GM21423 (cell line): Measurements from ENCODE around the gene PSME1.

Source experiments
- ATAC-seq: cut with Tn5 transposase; IDR thresholded peaks from one replicate; pipeline ENCODE4 v1.9.1; 2021; ENCODE audit warnings: mild to moderate bottlenecking, moderate library complexity; ENCODE audit not compliant: unreplicated experiment

PSME1 gene

DNA sequence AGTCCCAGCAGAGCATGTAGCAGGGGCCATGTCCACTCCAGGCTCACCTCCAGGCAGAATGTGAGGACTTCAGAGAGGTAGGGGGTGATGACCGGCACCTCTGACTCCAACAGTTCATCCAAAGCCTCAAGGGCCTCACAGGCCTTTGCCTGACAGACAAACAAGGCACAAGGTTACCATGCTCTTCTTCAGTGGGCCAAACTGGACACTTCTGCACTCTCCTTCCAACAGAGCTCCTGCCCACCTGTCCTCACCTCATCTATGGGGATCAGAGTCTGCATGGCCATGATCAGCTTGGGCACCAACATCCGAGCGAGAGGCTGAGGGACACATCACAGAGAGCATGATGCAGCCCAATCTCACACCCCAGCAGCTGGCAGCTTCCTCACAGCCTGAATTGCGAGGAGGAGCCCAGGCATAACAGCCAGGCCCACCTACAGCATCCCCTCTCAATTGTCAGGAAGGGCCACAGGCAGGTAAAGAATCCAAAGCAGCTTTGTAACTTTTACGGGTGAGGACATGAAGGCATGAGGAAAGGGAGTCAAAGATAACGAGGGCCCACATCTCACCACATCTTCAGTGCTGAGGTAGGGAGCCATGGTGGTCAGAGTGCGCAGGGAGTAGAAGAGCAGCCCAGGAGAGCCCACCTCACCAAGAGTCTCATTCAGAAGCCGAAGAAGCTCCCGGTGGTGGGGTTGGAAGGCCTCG lies 51.0 kb downstream of the PSME1 start:
- no peak for ATAC-seq

DNA sequence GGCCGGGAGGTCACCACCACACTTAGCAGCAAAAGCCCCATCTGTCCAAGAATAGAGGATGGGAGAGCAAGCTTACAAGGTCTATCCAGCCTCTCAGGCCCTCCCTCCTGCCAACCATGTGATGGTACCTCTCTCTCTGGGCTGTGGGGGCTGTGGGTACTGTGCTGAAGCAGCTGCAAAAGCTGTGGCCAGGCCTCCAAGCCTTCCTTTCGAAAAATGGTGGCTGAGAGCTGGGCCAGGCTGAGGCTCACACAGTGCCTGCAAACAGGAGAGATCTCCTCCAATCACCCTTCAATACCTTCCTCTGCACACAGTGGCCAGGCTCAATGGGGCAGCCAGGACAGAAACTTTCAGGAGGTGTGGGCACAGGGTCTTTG lies 51.5 kb downstream of the PSME1 start:
- no peak for ATAC-seq
